Astrocyte of the cerebellum (primary cell): Measurements from ENCODE around the gene TRABD2B.

Experiments used
- DNase-seq: peaks from one replicate; pipeline ENCODE4 v3.0.0-alpha.2; 2011; ENCODE audit warnings: low read depth
- H3K4me3 ChIP-seq: 2 replicates; pipeline ENCODE4 v1.5.1; 2011; ENCODE audit warnings: mild to moderate bottlenecking, low read depth, low read length, moderate library complexity
- in situ Hi-C: cut with HindIII; loops from 2 replicates; pipeline ENCODE4 v1.10.0; 2017; ENCODE audit warnings: low sequenced_read_pairs
- TF ChIP-seq, protein P1 (sequence below): IDR thresholded peaks from 2 replicates; pipeline ENCODE4 v1.5.1; 2012; ENCODE audit warnings: low read length, low read depth, moderate library complexity, mild to moderate bottlenecking; ENCODE audit errors: missing control alignments

Gene TRABD2B

DNA sequence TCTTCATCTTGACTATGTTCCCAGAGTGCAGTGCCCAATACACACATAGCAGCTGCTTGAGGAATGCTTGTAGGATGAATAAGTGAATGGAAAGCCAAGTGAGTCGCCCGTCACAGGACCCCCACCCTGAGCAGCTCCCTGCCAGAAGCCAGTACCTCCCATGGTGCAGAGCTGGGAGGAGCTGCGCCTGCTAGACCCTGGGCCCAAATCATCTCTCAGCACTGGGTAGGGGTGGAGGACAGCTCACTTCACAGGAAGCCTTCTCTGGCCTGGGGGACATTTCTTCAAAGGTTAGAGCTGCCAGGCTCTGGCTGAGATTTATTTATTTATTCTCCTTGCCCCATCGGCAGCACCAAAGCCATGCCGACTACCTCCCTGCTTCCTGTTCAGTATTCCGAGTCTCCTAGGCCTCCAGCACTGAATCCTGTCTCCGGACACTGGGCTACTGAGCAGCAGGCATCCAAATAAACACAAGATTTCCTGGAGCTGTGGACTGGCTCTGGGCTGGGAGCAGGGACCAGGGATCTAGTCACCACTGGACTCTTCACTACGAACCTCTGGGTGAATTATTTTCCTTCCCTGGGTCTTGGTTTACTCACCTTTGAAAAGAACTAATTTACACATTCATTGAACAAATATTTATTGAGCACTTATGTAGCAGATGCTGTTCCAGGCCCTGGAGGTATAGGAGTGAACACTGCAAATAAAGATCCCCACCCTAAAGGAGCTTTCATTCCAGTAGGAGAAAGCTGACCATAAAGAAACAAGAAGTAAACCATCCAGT lies 187.7 kb downstream of the TRABD2B start:
- peak; percentile 18 for DNase-seq
- TF ChIP-seq, protein P1, sequence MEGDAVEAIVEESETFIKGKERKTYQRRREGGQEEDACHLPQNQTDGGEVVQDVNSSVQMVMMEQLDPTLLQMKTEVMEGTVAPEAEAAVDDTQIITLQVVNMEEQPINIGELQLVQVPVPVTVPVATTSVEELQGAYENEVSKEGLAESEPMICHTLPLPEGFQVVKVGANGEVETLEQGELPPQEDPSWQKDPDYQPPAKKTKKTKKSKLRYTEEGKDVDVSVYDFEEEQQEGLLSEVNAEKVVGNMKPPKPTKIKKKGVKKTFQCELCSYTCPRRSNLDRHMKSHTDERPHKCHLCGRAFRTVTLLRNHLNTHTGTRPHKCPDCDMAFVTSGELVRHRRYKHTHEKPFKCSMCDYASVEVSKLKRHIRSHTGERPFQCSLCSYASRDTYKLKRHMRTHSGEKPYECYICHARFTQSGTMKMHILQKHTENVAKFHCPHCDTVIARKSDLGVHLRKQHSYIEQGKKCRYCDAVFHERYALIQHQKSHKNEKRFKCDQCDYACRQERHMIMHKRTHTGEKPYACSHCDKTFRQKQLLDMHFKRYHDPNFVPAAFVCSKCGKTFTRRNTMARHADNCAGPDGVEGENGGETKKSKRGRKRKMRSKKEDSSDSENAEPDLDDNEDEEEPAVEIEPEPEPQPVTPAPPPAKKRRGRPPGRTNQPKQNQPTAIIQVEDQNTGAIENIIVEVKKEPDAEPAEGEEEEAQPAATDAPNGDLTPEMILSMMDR = no peak
- in situ Hi-C loops = no loop called here
- no peak overlapping the region for H3K4me3 ChIP-seq

GRCh38 chr1:47808612-47809011 lies 188.6 kb downstream of the TRABD2B start:
- in situ Hi-C loops = no loop called here
- TF ChIP-seq, protein P1 = no peak
- no peak for DNase-seq
- H3K4me3 ChIP-seq = no peak overlapping the region

GRCh38 chr1:47805921-47806361 lies 191.2 kb downstream of the TRABD2B start:
- in situ Hi-C loops = no loop called here
- H3K4me3 ChIP-seq = no peak overlapping the region
- TF ChIP-seq, protein P1 = no peak
- DNase-seq = no peak

DNA sequence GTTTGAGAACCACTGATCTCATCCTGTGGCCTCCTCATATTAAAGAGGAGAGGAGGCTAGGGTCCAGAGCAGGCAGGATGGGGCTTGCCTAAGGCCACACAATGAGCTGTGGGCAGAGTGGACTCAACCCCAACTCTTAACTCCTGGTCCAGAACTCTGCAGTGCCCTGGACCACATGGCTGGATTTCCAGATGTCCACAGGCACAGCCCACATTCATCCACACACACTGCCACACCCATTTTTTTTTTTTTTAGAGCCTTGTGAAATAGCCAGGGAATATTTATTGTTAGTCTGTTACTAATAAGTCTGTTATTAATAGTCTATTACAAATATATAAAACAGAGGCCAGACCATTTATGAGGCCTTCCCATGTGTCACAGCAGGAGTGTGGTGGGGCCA lies 192.2 kb downstream of the TRABD2B start:
- DNase-seq = no peak
- no peak overlapping the region for H3K4me3 ChIP-seq
- in situ Hi-C loops = no loop called here
- TF ChIP-seq, protein P1 = no peak

DNA sequence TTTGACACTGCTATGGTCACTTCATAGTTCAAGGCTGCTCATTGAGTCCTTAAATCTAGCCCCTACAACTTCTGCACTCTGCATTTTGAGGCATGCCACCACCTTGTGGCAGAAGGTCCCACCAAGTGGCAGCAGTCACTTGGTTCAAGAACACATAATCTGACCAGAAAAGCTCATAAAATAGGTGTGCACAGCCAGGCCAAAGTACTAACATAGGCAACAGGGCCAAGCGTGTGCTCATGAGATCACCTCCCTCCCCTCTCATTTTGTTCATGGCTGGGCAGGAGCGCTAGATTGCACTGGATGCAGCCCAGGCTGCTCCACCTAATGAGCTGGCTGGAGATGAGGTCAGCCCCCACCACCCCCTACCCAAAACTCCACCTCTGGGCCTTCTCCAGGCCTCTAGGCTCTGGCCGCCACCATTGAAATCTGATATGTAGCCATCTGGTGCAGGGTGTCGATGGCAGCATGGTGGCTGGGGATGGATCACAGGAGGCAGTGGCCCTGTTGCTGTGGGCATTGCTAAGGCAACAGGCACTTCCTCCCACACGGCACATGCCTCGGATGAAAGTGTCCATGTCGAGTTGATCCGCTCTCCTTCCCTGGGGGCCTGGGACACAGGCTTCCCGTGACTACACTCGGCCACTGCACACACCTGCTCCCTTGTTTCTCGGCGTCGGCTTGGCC lies 193.2 kb downstream of the TRABD2B start:
- in situ Hi-C loops = loop anchor here (5.0 kb wide), 1 partner anchor 87 kb away; no protein-coding TSS in a partner anchor
- no peak for DNase-seq
- no peak overlapping the region for H3K4me3 ChIP-seq
- TF ChIP-seq, protein P1 = no peak

- in situ Hi-C loops = no loop called here
- TF ChIP-seq, protein P1 = no peak
- DNase-seq = no peak
- no peak overlapping the region for H3K4me3 ChIP-seq
These were observed 199.6 kb downstream of the TRABD2B start for GRCh38 chr1:47797575-47797974.
